Measurements from ENCODE around the gene UBE2D2.
A peak's percentile ranks its signal among the peaks of the same experiment; 100 is the strongest.
"Not testable (repeated sequence)": the region's sequence is repeated elsewhere in the genome, so short reads cannot be mapped to it uniquely, and the experiment has no call there.

UBE2D2 gene

DNA sequence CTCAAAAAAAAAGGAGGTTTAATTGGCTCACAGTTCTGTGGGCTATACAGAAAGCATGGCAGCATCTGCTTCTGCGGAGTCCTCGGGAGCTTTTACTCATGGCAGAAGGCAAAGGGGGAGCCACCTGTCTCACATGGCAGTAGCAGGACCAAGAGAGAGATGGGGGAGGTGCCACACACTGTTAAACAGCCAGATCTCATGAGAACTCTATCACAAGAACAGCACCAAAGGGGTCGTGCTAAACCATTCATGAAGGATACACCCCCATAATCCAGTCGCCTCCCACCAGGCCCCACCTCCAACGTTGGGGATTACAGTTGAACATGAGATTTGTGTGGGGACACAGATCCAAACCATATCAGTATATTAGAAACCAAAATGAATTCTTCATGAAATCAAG, 58.7 kb downstream of the UBE2D2 start:
- Mint-ChIP-seq H3K36me3 (peaks cover 54% of the 10 kb centered on the region), H3K9me3 (no peaks in the 10 kb centered on the region), H3K4me3 (no peak overlapping the region), H3K27ac (no peak overlapping the region), H3K4me1 (peaks cover 8% of the 10 kb centered on the region), H3K27me3 (no peaks in the 10 kb centered on the region)
- DNase-seq: no peak
- CTCF ChIA-PET: interaction anchor here (1.6 kb wide), 1 partner anchor 13 kb away, joined by 3 read pairs; no protein-coding TSS in a partner anchor

DNA sequence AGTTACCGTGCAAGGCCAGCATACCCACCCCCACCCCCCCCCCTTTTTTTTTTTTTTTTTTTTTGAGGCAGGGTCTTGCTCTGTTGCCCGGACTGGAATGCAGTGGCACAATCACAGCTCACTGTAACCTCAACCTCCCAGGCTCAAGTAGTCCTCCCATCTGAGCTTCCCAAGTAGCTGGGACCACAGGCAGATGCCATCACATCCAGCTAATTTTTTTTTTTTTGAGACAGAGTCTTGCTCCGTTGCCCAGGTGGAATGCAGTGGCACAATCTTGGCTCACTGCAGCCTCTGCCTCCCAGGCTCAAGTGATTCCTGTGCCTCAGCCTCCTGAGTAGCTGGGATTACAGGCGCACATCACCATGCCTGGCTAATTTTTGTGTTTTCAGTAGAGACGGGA, 64.3 kb downstream of the UBE2D2 start:
- H3K27ac Mint-ChIP-seq, H3K27me3 Mint-ChIP-seq, H3K4me1 Mint-ChIP-seq, H3K4me3 Mint-ChIP-seq, H3K9me3 Mint-ChIP-seq, DNase-seq: not testable (repeated sequence)
- peaks cover 58% of the 10 kb centered on the region for H3K36me3 Mint-ChIP-seq
- CTCF ChIA-PET: interaction anchor here (4.6 kb wide), 1 partner anchor 10 kb away, joined by 32 read pairs; no protein-coding TSS in a partner anchor

DNA sequence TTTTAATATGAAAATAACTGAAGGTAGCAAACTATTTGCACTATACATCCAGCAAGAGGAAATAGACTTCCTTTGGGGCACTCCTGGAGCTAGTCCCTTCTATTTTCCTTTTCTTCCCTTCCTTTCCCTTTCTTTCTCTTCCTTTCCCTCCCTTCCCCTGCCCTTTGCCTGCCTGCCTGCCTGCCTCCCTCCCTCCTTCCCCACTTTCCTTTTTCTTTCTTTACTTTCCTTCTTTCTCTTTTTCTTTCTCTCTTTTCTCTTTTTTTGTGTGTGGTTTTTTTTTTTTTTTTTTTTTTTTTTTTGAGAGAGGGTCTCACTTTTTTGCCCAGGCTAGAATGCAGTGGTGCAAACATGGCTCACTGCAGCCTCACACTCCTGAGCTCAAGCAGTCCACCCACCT, 69.7 kb downstream of the UBE2D2 start:
- no peaks in the 10 kb centered on the region for H3K9me3 Mint-ChIP-seq
- no peak overlapping the region for H3K4me3 Mint-ChIP-seq
- H3K27ac Mint-ChIP-seq: peak overlapping the region; percentile 76
- H3K36me3 Mint-ChIP-seq: peaks cover 38% of the 10 kb centered on the region
- CTCF ChIA-PET: no interaction called here
- DNase-seq: no peak
- peaks cover 25% of the 10 kb centered on the region for H3K4me1 Mint-ChIP-seq
- no peaks in the 10 kb centered on the region for H3K27me3 Mint-ChIP-seq

DNA sequence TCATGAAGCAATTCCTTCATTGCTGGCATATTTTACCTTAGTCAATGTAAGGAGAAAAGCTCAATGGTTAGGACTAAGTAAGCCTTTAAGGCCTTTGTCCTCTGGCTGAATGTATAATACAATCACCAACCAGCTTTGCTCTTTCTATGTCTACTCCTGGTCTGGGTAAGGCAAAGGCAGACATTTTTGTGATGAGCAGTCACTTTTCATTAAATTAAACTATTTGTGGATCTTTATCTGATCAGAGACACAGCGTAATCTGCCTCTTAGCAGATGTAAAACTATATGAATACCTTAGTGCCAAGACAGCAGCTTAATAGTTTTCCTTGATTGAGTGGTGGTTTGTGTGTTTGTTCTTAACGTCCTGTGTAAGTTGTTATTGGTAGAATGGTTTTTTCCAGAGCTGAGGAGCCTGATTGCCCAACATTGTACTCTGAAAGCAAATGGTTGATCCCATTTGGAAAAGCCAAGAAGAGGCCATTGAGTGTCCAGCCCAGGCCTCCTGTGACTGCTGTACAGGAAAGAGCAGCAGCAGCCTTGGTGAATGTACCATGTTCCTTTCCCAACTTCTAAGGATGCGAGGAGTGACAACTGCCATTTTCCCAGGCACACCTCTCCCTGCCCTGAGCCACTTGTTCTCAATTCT, 70.5 kb downstream of the UBE2D2 start:
- peaks cover 31% of the 10 kb centered on the region for H3K36me3 Mint-ChIP-seq
- H3K27me3 Mint-ChIP-seq: no peaks in the 10 kb centered on the region
- CTCF ChIA-PET: interaction anchor here (0.7 to 6.3 kb wide), 11 partner anchors 12 to 135 kb away, joined by 3 to 113 read pairs (median 3); no protein-coding TSS in a partner anchor
- H3K9me3 Mint-ChIP-seq: no peaks in the 10 kb centered on the region
- H3K27ac Mint-ChIP-seq: peak overlapping the region; percentile 69
- DNase-seq: no peak
- H3K4me1 Mint-ChIP-seq: peaks cover 33% of the 10 kb centered on the region
- H3K4me3 Mint-ChIP-seq: no peak overlapping the region

DNA sequence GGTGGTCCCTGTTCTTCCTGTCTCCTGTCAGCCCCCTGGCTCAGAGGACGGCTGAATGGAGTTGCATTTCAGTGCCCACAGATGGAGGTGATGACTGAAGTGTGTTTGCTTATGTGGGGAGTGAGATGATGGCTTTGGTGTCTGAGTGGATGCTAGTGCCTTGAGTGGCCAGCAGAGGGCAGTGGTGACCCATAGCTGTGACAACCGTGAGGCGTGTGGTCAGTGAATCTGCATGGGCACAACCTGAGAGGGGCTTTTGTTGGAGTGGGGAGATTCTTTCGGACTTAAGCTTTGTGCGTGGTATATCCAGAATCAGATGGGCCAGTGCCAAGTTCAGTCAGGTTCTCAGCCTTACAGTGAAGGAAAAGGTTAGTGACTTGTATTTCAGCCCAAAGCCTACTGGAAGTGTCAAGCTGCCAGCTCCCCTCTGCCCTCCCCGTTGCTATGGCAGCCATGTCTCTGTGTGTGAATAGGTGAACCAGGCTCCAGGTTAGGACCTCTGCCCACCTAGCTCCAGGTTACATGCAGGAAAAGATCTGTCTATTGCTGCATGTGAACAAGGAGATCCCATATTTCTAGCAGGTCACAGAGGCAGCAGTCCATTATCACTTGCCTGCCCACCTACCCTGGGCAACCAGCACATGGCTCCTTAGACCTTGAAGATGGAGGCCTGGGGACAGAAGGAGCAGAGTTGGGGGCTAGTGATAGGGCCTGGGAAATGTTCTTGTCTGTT, 72.3 kb downstream of the UBE2D2 start:
- CTCF ChIA-PET: interaction anchor here (0.6 to 6.3 kb wide), 27 partner anchors 8 to 336 kb away, joined by 3 to 113 read pairs (median 5); partner anchors contain the start of gene CXXC5
- peaks cover 46% of the 10 kb centered on the region for H3K4me1 Mint-ChIP-seq
- peaks cover 20% of the 10 kb centered on the region for H3K36me3 Mint-ChIP-seq
- peak; percentile 77 for DNase-seq
- H3K9me3 Mint-ChIP-seq: no peaks in the 10 kb centered on the region
- H3K27me3 Mint-ChIP-seq: no peaks in the 10 kb centered on the region
- no peak overlapping the region for H3K4me3 Mint-ChIP-seq
- H3K27ac Mint-ChIP-seq: peak overlapping the region; percentile 1

DNA sequence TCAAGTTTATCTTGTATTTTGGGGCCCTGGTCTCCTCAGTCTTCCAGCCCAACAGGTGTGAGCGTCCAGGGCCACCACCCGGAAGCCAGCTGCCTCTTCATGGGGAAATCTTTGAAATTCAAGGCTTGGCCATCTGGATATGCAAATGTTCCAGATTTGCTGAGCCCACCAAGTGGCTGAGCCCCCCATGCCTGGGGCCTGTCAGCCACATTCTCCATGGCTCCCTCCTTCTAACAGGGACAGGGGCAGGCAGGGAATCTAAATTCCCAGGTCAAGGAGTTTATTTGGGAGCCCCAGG, 72.8 kb downstream of the UBE2D2 start:
- peak overlapping the region; percentile 91 for H3K27ac Mint-ChIP-seq
- H3K4me3 Mint-ChIP-seq: no peak overlapping the region
- no peaks in the 10 kb centered on the region for H3K27me3 Mint-ChIP-seq
- no peaks in the 10 kb centered on the region for H3K9me3 Mint-ChIP-seq
- CTCF ChIA-PET: interaction anchor here (0.7 to 6.3 kb wide), 24 partner anchors 8 to 335 kb away, joined by 3 to 113 read pairs (median 5); partner anchors contain the start of gene CXXC5
- H3K4me1 Mint-ChIP-seq: peaks cover 50% of the 10 kb centered on the region
- no peak for DNase-seq
- peaks cover 18% of the 10 kb centered on the region for H3K36me3 Mint-ChIP-seq

DNA sequence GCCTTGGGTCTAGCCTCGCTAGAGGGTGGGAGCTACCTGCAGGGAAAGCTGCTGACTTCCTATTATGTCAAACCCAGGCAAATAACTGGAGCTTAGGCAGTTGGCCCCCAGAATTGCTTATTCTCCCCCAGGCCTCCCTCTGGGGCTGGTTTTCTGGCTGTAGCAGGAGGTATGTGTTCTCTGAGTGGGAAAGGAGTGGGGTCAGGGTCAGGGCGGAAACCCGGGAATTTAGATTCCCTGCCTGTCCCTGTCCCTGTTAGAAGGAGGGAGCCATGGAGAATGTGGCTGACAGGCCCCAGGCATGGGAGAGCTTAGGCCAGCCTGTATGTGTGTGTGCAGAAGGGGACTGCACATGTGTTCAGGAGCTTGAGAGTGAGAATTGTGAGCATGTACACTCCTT, 73.4 kb downstream of the UBE2D2 start:
- peaks cover 15% of the 10 kb centered on the region for H3K36me3 Mint-ChIP-seq
- H3K9me3 Mint-ChIP-seq: no peaks in the 10 kb centered on the region
- H3K27ac Mint-ChIP-seq: peak overlapping the region; percentile 91
- CTCF ChIA-PET: interaction anchor here (0.9 to 6.3 kb wide), 22 partner anchors 9 to 214 kb away, joined by 3 to 113 read pairs (median 6); no protein-coding TSS in a partner anchor
- no peak for DNase-seq
- H3K4me1 Mint-ChIP-seq: peaks cover 50% of the 10 kb centered on the region
- H3K27me3 Mint-ChIP-seq: no peaks in the 10 kb centered on the region
- no peak overlapping the region for H3K4me3 Mint-ChIP-seq

DNA sequence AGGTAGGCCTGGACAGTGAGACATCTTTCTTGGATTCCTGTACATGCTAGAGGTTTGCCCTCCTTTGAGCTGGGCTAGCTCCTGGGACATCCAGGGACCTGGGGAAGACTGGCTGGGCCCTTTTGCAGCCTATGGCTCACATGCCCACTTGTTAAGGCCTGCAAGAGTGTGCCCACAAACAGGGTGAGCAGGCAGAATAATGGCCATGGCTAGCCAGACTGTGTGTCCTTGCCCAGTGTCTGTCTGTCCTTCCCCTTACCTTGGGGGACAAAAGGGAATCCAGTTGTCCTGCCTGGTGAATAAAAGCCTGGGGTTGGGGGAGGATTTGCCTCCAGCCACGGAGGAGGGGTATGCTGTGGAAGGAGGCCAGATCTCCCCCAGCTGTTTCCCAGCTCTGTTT, 74.1 kb downstream of the UBE2D2 start:
- Mint-ChIP-seq H3K27me3 (no peaks in the 10 kb centered on the region), H3K9me3 (no peaks in the 10 kb centered on the region), H3K4me1 (peaks cover 50% of the 10 kb centered on the region), H3K36me3 (peaks cover 14% of the 10 kb centered on the region), H3K27ac (peak overlapping the region; percentile 91), H3K4me3 (no peak overlapping the region)
- CTCF ChIA-PET: interaction anchor here (0.9 to 6.3 kb wide), 18 partner anchors 10 to 216 kb away, joined by 3 to 113 read pairs (median 6); no protein-coding TSS in a partner anchor
- no peak for DNase-seq

DNA sequence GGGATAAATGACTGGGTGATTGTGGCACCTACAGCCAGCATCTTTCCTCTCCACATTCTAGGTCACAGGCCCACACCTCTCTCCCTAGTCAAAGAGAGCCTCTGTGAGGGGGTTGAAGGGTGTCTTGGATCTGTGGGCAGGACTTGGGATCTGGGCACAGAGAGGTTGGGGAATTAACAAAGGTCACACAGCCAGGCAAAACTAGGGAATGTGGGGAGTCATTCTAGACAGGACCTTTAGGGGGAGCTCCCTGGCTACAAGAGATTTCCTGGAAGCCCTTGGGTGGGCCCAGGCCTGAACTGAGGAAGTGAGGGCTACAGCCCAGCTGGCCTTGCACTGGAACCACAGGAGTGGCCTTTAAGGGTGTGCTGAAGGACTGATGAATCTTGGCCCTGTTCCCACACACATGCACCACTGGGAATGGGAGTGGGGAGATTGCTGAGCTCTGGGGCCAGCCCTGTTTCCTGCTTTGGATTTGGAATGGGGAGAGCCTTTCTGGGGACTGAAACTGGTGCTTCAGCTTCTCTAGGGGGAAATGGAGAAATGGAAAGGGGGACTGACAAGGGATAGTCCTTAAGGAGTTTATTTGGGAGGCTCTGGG, 74.6 kb downstream of the UBE2D2 start:
- Mint-ChIP-seq H3K9me3 (no peaks in the 10 kb centered on the region), H3K4me1 (peaks cover 50% of the 10 kb centered on the region), H3K36me3 (peaks cover 12% of the 10 kb centered on the region), H3K27ac (peak overlapping the region; percentile 91), H3K27me3 (no peaks in the 10 kb centered on the region), H3K4me3 (peak overlapping the region; percentile 21)
- peak; percentile 45 for DNase-seq
- CTCF ChIA-PET: interaction anchor here (0.6 to 6.3 kb wide), 27 partner anchors 10 to 480 kb away, joined by 3 to 113 read pairs (median 4); partner anchors contain the start of gene CXXC5

DNA sequence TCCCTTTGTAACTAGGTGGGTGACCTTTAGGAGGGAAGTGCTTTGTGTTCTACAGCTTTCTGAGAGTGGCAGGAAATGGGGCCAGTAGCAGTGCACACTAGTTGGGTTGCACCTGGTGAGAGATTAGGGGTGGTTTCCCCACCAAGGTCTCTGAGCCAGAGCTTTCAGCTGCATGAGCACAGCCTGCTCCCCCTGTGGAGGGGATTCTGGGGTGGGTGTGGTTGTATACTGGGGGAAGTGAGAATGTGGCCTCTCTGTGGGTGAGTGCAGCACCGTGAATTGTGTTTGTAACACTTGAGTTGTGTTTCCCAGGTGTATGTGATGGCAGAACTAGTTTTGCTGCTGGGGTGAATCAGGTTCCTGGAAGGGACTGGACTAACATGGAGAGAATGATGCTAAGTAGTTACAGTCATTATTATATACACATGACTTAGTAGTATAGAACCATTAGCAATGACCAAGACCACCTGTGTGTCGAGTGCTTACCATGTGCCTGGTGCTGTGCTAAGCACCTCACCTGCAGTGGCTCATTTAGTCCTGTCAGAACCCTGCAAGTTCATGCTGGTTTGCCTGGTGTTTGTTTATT, 75.2 kb downstream of the UBE2D2 start:
- CTCF ChIA-PET: interaction anchor here (0.6 to 6.3 kb wide), 25 partner anchors 9 to 479 kb away, joined by 3 to 113 read pairs (median 4); partner anchors contain the start of gene CXXC5
- Mint-ChIP-seq H3K36me3 (peaks cover 11% of the 10 kb centered on the region), H3K4me1 (peaks cover 50% of the 10 kb centered on the region), H3K9me3 (no peaks in the 10 kb centered on the region), H3K27me3 (no peaks in the 10 kb centered on the region), H3K4me3 (peak overlapping the region; percentile 21), H3K27ac (peak overlapping the region; percentile 91)
- DNase-seq: peak; percentile 85

DNA sequence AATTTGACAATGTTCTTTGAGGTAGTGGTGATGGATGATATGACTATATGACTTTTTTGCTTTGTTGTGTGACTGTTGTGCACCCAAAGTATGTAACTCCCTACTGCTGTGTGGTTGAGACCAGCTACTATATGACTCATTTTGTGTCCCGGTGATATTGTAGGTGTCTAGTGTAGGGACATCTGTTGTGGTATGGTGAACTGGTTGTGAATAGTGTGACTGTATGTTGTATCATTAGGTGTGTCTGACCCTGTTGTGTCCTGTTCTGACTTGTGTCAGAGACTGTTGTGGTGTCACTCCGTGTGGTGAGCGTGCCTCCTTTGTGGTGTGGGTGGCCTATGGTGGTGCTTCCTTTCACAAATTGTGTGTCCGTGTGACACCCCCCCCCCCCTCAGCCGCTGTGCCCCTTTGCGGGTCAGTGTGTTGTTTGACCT, 75.9 kb downstream of the UBE2D2 start:
- no peaks in the 10 kb centered on the region for H3K27me3 Mint-ChIP-seq
- peaks cover 11% of the 10 kb centered on the region for H3K36me3 Mint-ChIP-seq
- DNase-seq: peak; percentile 58
- no peaks in the 10 kb centered on the region for H3K9me3 Mint-ChIP-seq
- CTCF ChIA-PET: interaction anchor here (0.6 to 6.3 kb wide), 8 partner anchors 8 to 130 kb away, joined by 3 to 113 read pairs (median 27); no protein-coding TSS in a partner anchor
- peak overlapping the region; percentile 19 for H3K4me3 Mint-ChIP-seq
- peak overlapping the region; percentile 91 for H3K27ac Mint-ChIP-seq
- peaks cover 50% of the 10 kb centered on the region for H3K4me1 Mint-ChIP-seq

DNA sequence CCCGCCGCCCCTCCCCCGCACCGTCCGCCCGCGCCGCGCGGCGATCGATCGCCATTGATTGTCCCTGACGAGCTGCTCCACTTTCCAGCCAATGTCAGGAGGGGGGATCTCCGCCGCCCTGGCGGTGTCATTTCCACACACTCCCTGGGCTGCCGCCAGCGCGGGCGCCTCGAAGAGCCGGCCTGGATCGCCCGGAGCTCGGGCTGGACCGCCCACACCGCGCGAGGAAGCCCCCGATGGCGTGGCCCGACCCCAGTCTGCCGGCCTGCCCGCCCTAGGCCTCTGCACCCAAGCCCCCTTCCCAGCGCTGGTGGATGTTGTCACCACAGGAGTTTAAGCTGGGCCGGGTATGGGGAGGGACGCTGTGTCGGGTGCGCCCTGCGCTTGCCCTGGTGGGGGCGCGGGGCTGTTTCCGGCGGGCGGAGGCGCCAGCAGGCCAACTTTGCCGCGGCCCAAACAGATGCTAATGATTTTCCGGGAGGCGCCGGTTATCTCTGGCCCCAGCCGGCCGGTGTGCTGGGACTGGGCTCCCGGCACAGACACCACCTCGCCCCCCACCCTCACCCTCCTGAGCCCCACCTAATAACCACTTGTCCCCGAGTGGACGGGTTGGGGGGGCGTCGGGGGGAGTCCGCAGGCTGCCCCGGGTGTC, 76.4 kb downstream of the UBE2D2 start:
- Mint-ChIP-seq H3K27ac (peak overlapping the region; percentile 59), H3K27me3 (no peaks in the 10 kb centered on the region), H3K36me3 (peaks cover 8% of the 10 kb centered on the region), H3K9me3 (no peaks in the 10 kb centered on the region), H3K4me3 (no peak overlapping the region), H3K4me1 (peaks cover 46% of the 10 kb centered on the region)
- peak; percentile 50 for DNase-seq
- CTCF ChIA-PET: interaction anchor here (0.6 to 6.3 kb wide), 9 partner anchors 10 to 129 kb away, joined by 3 to 113 read pairs (median 5); partner anchors contain the start of gene CXXC5

DNA sequence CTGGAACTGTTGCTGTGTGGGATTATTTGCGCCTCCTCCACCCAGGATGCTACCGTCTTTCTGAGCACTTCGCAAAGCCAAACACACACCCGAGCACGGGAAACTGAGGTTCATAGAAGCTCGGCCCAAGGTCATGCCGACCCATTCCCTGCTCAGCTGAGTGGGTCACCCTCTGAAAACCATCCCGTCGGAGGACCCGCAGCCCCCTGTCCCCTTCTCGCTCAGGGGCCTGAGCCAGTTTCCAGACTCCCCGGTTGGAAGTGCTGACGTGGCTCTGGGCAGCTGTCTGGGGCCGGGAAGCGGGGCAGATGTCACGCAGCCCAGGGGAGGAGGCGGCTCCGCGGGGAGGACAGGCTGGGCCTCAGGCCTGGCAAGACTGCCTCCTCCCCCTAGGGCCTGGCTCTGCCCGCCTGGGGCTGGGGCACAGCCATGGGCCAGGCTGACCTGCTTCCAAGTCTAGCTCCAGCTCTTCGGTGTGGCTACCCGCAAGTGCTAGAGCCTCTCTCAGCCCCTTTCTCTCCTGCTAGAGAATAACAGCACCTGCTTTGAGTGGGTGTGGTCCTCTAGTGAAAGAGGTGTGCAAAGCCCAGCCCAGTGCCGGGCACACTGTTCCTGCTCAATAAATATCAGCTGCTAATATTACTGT, 77.1 kb downstream of the UBE2D2 start:
- CTCF ChIA-PET: interaction anchor here (1.0 to 1.6 kb wide), 4 partner anchors 10 to 127 kb away, joined by 3 to 5 read pairs (median 3); partner anchors contain the start of gene CXXC5
- DNase-seq: no peak
- Mint-ChIP-seq H3K4me1 (peaks cover 43% of the 10 kb centered on the region), H3K36me3 (peaks cover 7% of the 10 kb centered on the region), H3K27ac (peak overlapping the region; percentile 59), H3K27me3 (peaks cover 6% of the 10 kb centered on the region), H3K9me3 (no peaks in the 10 kb centered on the region), H3K4me3 (no peak overlapping the region)
